WTC11 (cell line): ENCODE data around the gene TPD52L2. TPM values are rescaled to one million over a fixed set of nuclear protein-coding genes. Genes with fewer than 3 reads are reported as not detected.
A peak's percentile ranks its signal among the peaks of the same experiment; 100 is the strongest.

Source experiments
- ATAC-seq: fragments of 200-7000 bp; cut with Tn5 transposase; 2 replicates; pipeline ENCODE4 v1.10.0; 2021; ENCODE audit warnings: mild to moderate bottlenecking, moderate library complexity
- CTCF ChIA-PET: fragments of 300-600 bp; sonication (Branson Sonifier 250); formaldehyde crosslinking; loops from one replicate; lab custom pipeline; 2021; ENCODE audit warnings: antibody characterized with exemption; lab: Charles Lee
- POLR2A ChIA-PET: fragments of 350-600 bp; sonication (Branson Sonifier 250); formaldehyde crosslinking; loops from one replicate; lab custom pipeline; 2021; ENCODE audit warnings: antibody characterized with exemption; lab: Charles Lee
- DNase-seq: peaks from one replicate; pipeline ENCODE4 v3.0.0; 2021; ENCODE audit warnings: low spot score
- H3K27ac Mint-ChIP-seq: 2 replicates; pipeline ENCODE4 v1.8.0; 2021; ENCODE audit warnings: mixed read lengths
- H3K27me3 Mint-ChIP-seq: 2 replicates; pipeline ENCODE4 v1.8.0; 2021; ENCODE audit warnings: low read depth, mild to moderate bottlenecking, moderate library complexity, mixed read lengths
- H3K36me3 Mint-ChIP-seq: 2 replicates; pipeline ENCODE4 v1.8.0; 2021; ENCODE audit warnings: mixed read lengths
- H3K4me1 Mint-ChIP-seq: 2 replicates; pipeline ENCODE4 v1.8.0; 2022; ENCODE audit warnings: mixed read lengths
- H3K4me3 Mint-ChIP-seq: 2 replicates; pipeline ENCODE4 v1.8.0; 2021; ENCODE audit warnings: mild to moderate bottlenecking, moderate library complexity, mixed read lengths
- H3K9me3 Mint-ChIP-seq: 2 replicates; pipeline ENCODE4 v1.8.0; 2021; ENCODE audit warnings: mixed read lengths
- CREB1 ChIP-seq: sonication (generic); formaldehyde crosslinking; IDR thresholded peaks from 2 replicates; pipeline ENCODE4 v1.8.0; 2023; ENCODE audit warnings: mild to moderate bottlenecking, missing genetic modification reagents
- ESRRA ChIP-seq: sonication (generic); formaldehyde crosslinking; IDR thresholded peaks from 2 replicates; pipeline ENCODE4 v1.8.1; 2022; ENCODE audit warnings: mild to moderate bottlenecking, missing genetic modification reagents, borderline replicate concordance
- FOXK1 ChIP-seq: sonication (generic); formaldehyde crosslinking; IDR thresholded peaks from 2 replicates; pipeline ENCODE4 v1.8.0; 2022; ENCODE audit warnings: mild to moderate bottlenecking, moderate library complexity, missing genetic modification reagents
- GTF2I ChIP-seq: fragments of 250-450 bp; sonication (Bioruptor Pico); conservative IDR thresholded peaks from 2 replicates; pipeline ENCODE4 v1.4.0; 2021; ENCODE audit warnings: mild to moderate bottlenecking
- IRF2 ChIP-seq: sonication (generic); formaldehyde crosslinking; IDR thresholded peaks from 2 replicates; pipeline ENCODE4 v1.8.0; 2022; ENCODE audit warnings: low read depth, missing genetic modification reagents, borderline replicate concordance
- KAT7 ChIP-seq: sonication (generic); formaldehyde crosslinking; IDR thresholded peaks from 2 replicates; pipeline ENCODE4 v1.8.1; 2023; ENCODE audit warnings: missing genetic modification reagents, mild to moderate bottlenecking, borderline replicate concordance
- MXD4 ChIP-seq: fragments of 250-450 bp; sonication (Bioruptor Pico); IDR thresholded peaks from 2 replicates; pipeline ENCODE4 v1.8.0; 2021; ENCODE audit warnings: mild to moderate bottlenecking, moderate library complexity, borderline replicate concordance
- NR2C2 ChIP-seq: sonication (generic); formaldehyde crosslinking; IDR thresholded peaks from 2 replicates; pipeline ENCODE4 v1.8.0; 2022; ENCODE audit warnings: mild to moderate bottlenecking, missing genetic modification reagents
- OVOL2 ChIP-seq: fragments of 250-450 bp; sonication (Bioruptor Pico); IDR thresholded peaks from 2 replicates; pipeline ENCODE4 v1.9.0; 2021; ENCODE audit warnings: mild to moderate bottlenecking, borderline replicate concordance
- SMAD4 ChIP-seq: sonication (generic); formaldehyde crosslinking; IDR thresholded peaks from 2 replicates; pipeline ENCODE4 v1.8.0; 2022; ENCODE audit warnings: mild to moderate bottlenecking, missing genetic modification reagents
- SOX15 ChIP-seq: fragments of 250-450 bp; sonication (Bioruptor Pico); IDR thresholded peaks from 2 replicates; pipeline ENCODE4 v1.9.0; 2021; ENCODE audit warnings: mild to moderate bottlenecking
- SP1 ChIP-seq: sonication (generic); formaldehyde crosslinking; conservative IDR thresholded peaks from 2 replicates; pipeline ENCODE4 v1.8.1; 2022; ENCODE audit warnings: missing genetic modification reagents
- TP53 ChIP-seq: sonication (generic); formaldehyde crosslinking; IDR thresholded peaks from 2 replicates; pipeline ENCODE4 v1.8.1; 2023; ENCODE audit warnings: mild to moderate bottlenecking, missing genetic modification reagents
- ZNF232 ChIP-seq: sonication (generic); formaldehyde crosslinking; IDR thresholded peaks from 2 replicates; pipeline ENCODE4 v1.8.0; 2022; ENCODE audit warnings: mild to moderate bottlenecking, missing genetic modification reagents
- ZNF263 ChIP-seq: sonication (generic); formaldehyde crosslinking; IDR thresholded peaks from 2 replicates; pipeline ENCODE4 v1.8.1; 2022; ENCODE audit warnings: low read depth, mild to moderate bottlenecking, moderate library complexity, missing genetic modification reagents
- total RNA-seq: library from RNA; stranded (reverse); gene quantifications from 3 replicates; pipeline ENCODE4 v1.2.3, GENCODE V29; 2021
- TF ChIP-seq, protein P1 (sequence below): sonication (generic); formaldehyde crosslinking; IDR thresholded peaks from 2 replicates; pipeline ENCODE4 v1.8.1; 2022; ENCODE audit warnings: low read depth, missing genetic modification reagents, borderline replicate concordance
- TF ChIP-seq, protein P2 (sequence below): sonication (generic); formaldehyde crosslinking; IDR thresholded peaks from 2 replicates; pipeline ENCODE4 v1.8.1; 2023; ENCODE audit warnings: mild to moderate bottlenecking, missing genetic modification reagents
- TF ChIP-seq, protein P3 (sequence below): sonication (generic); formaldehyde crosslinking; IDR thresholded peaks from 2 replicates; pipeline ENCODE4 v1.8.1; 2023; ENCODE audit warnings: mild to moderate bottlenecking, moderate library complexity, missing genetic modification reagents
- TF ChIP-seq, protein P4 (sequence below): fragments of 250-450 bp; sonication (Bioruptor Pico); IDR thresholded peaks from 2 replicates; pipeline ENCODE4 v1.9.0; 2021; ENCODE audit warnings: moderate library complexity, mild to moderate bottlenecking, inconsistent platforms, borderline replicate concordance
- TF ChIP-seq, protein P5 (sequence below): sonication (generic); formaldehyde crosslinking; IDR thresholded peaks from 2 replicates; pipeline ENCODE4 v1.8.0; 2023; ENCODE audit warnings: missing genetic modification reagents

The TPD52L2 gene
- total RNA-seq, 1 experiment from 2014 or later: 80.8 TPM

GRCh38 chr20:63860325-63861051 lies 4.6 kb upstream of the TPD52L2 start:
- ChIA-PET POLR2A (interaction anchor here (0.6 to 0.9 kb wide), 2 partner anchors 26 to 140 kb away, joined by 3 read pairs; no protein-coding TSS in a partner anchor), CTCF (interaction anchor here (1.0 to 3.9 kb wide), 2 partner anchors 74 to 85 kb away, joined by 3 to 34 read pairs; no protein-coding TSS in a partner anchor)
- H3K27me3 Mint-ChIP-seq: peaks cover 9% of the 10 kb centered on the region
- H3K4me1 Mint-ChIP-seq: peaks cover 53% of the 10 kb centered on the region
- DNase-seq (no peak), ATAC-seq (no peak)
- H3K27ac Mint-ChIP-seq: peak overlapping the region; percentile 70; the same call in 1 of the 2 replicates
- no peaks in the 10 kb centered on the region for H3K9me3 Mint-ChIP-seq
- TF ChIP-seq SMAD4 (no peak), ZNF232 (CRISPR knock-in tag) (no peak), SP1 (CRISPR knock-in tag) (no peak), CREB1 (CRISPR knock-in tag) (no peak), GTF2I (CRISPR knock-in tag) (no peak), FOXK1 (no peak), NR2C2 (CRISPR knock-in tag) (no peak), KAT7 (CRISPR knock-in tag) (no peak), SOX15 (CRISPR knock-in tag) (no peak), TP53 (no peak), MXD4 (no peak), IRF2 (CRISPR knock-in tag) (no peak), ESRRA (CRISPR knock-in tag) (no peak), OVOL2 (CRISPR knock-in tag) (no peak)
- TF ChIP-seq, protein P1, sequence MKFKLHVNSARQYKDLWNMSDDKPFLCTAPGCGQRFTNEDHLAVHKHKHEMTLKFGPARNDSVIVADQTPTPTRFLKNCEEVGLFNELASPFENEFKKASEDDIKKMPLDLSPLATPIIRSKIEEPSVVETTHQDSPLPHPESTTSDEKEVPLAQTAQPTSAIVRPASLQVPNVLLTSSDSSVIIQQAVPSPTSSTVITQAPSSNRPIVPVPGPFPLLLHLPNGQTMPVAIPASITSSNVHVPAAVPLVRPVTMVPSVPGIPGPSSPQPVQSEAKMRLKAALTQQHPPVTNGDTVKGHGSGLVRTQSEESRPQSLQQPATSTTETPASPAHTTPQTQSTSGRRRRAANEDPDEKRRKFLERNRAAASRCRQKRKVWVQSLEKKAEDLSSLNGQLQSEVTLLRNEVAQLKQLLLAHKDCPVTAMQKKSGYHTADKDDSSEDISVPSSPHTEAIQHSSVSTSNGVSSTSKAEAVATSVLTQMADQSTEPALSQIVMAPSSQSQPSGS (CRISPR knock-in tag): no peak
- TF ChIP-seq, protein P2, sequence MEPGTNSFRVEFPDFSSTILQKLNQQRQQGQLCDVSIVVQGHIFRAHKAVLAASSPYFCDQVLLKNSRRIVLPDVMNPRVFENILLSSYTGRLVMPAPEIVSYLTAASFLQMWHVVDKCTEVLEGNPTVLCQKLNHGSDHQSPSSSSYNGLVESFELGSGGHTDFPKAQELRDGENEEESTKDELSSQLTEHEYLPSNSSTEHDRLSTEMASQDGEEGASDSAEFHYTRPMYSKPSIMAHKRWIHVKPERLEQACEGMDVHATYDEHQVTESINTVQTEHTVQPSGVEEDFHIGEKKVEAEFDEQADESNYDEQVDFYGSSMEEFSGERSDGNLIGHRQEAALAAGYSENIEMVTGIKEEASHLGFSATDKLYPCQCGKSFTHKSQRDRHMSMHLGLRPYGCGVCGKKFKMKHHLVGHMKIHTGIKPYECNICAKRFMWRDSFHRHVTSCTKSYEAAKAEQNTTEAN (CRISPR knock-in tag): no peak
- TF ChIP-seq, protein P3, sequence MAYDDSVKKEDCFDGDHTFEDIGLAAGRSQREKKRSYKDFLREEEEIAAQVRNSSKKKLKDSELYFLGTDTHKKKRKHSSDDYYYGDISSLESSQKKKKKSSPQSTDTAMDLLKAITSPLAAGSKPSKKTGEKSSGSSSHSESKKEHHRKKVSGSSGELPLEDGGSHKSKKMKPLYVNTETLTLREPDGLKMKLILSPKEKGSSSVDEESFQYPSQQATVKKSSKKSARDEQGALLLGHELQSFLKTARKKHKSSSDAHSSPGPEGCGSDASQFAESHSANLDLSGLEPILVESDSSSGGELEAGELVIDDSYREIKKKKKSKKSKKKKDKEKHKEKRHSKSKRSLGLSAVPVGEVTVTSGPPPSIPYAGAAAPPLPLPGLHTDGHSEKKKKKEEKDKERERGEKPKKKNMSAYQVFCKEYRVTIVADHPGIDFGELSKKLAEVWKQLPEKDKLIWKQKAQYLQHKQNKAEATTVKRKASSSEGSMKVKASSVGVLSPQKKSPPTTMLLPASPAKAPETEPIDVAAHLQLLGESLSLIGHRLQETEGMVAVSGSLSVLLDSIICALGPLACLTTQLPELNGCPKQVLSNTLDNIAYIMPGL (CRISPR knock-in tag): no peak
- TF ChIP-seq, protein P4, sequence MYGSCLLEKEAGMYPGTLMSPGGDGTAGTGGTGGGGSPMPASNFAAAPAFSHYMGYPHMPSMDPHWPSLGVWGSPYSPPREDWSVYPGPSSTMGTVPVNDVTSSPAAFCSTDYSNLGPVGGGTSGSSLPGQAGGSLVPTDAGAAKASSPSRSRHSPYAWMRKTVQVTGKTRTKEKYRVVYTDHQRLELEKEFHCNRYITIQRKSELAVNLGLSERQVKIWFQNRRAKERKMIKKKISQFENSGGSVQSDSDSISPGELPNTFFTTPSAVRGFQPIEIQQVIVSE (CRISPR knock-in tag): no peak
- TF ChIP-seq, protein P5, sequence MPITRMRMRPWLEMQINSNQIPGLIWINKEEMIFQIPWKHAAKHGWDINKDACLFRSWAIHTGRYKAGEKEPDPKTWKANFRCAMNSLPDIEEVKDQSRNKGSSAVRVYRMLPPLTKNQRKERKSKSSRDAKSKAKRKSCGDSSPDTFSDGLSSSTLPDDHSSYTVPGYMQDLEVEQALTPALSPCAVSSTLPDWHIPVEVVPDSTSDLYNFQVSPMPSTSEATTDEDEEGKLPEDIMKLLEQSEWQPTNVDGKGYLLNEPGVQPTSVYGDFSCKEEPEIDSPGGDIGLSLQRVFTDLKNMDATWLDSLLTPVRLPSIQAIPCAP (CRISPR knock-in tag): no peak
- peaks cover 4% of the 10 kb centered on the region; the same call in 1 of the 2 replicates for H3K36me3 Mint-ChIP-seq
- H3K4me3 Mint-ChIP-seq: no peak overlapping the region

GRCh38 chr20:63861365-63861934 lies 3.6 kb upstream of the TPD52L2 start, which contains the start of gene ABHD16B:
Gene ABHD16B, plus strand, starts transcription at chr20:63861498. Its CDS starts 43 bp downstream, at chr20:63861541.
- peaks cover 56% of the 10 kb centered on the region for H3K4me1 Mint-ChIP-seq
- H3K27ac Mint-ChIP-seq: peak within 1 kb of the TSS; percentile 70; the same call in 1 of the 2 replicates
- ATAC-seq (no peak), DNase-seq (no peak)
- H3K4me3 Mint-ChIP-seq: no peak within 1 kb of the TSS
- TF ChIP-seq ZNF263 (CRISPR knock-in tag) (no peak), SP1 (CRISPR knock-in tag) (no peak), KAT7 (CRISPR knock-in tag) (0 out of 2 replicates have a peak, but pooled peaks have one; percentile 33)
- peaks cover 4% of the 10 kb centered on the region; the same call in 1 of the 2 replicates for H3K36me3 Mint-ChIP-seq
- H3K9me3 Mint-ChIP-seq: no peaks in the 10 kb centered on the region
- H3K27me3 Mint-ChIP-seq: peaks cover 5% of the 10 kb centered on the region
- CTCF ChIA-PET: interaction anchor here (0.5 to 5.6 kb wide), 2 partner anchors 70 to 86 kb away, joined by 5 to 68 read pairs; no protein-coding TSS in a partner anchor
- POLR2A ChIA-PET: no interaction called here
